ENCODE data around the gene ADD2.
"Not testable (repeated sequence)": the region's sequence is repeated elsewhere in the genome, so short reads cannot be mapped to it uniquely, and the experiment has no call there.

ADD2 gene

DNA sequence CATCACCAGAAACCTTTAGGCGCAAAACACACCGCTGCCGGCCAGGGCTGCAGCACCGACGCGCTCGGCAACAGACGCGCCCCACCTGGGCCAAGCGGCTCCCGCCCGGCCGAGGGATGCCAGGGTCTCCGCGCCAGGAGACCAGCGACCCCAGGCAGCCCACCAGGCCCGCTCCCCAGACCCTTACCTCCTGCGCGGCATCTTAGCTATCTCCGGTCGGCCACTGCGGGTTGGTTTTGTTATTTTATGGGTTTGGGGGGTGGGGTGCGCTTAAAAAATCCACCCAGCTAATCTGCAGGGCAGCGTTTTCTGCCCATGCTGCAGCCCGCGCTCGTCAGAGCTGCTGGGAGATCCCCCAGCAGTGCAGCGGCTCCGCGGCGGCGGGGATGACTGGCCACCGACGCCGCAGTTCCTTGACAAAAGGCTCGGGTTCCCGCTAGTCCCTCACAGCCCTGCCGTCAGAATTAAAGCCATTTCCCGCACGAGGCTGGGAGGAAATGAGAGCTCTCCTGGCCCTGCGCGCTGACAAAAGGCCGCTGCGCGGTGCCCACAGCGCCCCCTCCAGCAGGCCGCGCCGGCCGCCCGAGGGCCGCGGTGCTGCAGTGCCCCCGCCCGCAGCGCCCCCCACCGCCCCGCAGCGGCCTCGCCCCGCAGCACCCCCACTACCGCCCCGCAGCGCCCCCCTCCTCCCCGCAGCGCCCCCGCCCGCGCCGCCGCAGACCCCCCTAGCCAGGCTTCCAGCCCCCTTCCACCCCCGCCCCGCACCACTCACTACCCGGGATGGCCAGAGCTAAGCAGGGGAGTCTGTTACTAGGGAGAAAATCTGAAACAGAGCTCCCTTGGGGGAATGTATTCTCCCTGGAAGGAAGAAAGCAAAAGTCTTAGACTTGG lies at the start of gene ADD2:
Gene ADD2 (minus strand): TSS at position 502 of the 891 bp plus-strand sequence. CDS start 61,792 bp downstream, outside the sequence.
- peak; percentile 28 for DNase-seq

DNA sequence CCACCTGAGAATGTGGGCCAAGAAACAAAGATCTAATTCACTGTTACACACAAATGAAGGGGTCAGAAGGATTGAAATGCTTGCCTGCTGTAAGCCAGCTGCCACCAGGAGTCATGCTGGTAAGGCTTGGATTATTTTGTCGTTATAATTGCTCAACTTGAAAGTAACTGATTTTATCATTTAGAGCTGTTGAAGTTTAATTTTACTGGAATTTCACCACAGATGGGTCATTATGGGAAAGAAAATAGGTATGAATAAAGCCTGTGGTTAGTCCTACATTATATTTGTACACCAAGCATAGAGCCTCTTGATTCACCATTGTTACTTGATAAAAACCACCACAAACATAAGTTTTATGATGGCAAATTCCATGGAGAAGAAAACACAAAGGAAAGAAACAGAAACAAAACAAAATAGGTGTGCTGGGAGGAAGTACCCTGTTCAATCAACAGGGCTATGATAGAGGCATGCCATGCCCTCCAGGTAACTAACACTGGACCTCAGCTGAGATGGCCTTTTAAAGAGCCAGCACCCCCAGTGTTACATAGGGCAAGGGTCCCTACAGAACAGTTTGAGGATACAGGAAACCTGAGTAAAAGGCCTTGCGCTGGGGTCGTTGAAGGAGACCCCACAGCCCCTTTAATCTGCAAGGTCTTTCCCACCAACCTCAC lies 49.4 kb upstream of the ADD2 start:
- DNase-seq = no peak

- no peak for DNase-seq
These were observed 48.7 kb upstream of the ADD2 start for GRCh38 chr2:70816726-70817125.

DNA sequence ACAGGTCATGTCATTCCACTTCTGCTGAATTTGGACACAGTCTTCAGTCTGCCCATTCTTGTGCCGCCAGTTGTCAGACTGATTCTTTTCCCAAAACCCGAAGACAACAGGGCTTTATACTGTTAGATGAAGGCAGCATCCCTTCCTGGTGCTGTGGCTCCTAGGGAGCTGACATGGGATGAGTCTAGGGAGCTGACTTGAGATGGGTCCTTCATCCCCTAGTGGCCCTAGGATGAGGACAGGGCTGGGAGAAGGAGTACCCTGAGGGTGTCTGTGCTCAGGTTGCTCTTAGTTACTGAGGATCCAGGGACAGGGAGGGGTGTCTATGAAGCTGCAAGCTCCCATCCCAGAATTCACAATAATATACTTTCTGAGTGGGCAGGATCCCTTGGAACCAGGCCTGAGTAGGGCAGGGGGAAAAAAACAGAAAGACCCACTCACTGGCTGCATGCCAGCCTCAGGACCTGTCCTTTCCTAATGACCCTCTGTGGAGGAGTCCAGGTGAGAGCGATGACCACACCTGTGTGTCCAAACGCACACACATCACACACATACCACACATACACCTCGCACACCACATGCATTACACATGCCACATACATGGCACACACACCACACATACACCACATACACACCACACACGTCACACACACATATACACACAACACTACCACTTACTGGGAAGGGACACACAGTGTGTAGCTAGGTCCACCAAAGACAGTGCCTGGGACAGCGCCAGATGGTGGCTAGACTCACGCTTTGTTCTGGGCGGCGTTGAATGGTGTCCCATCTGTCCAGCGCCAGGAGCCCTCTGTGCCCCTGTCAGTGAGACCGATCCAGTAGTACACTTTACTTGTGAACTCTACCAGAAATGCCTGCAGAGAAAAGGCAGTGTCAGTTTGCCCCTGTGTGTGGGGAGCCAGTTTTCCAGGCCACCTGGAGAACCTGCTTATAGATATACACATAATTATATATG lies 41.3 kb upstream of the ADD2 start:
- no peak for DNase-seq

- DNase-seq = no peak
These were observed 39.8 kb upstream of the ADD2 start for GRCh38 chr2:70807828-70808118.

GRCh38 chr2:70807102-70807827 lies 39.3 kb upstream of the ADD2 start:
- no peak for DNase-seq

GRCh38 chr2:70806620-70807019 lies 38.6 kb upstream of the ADD2 start:
- no peak for DNase-seq

DNA sequence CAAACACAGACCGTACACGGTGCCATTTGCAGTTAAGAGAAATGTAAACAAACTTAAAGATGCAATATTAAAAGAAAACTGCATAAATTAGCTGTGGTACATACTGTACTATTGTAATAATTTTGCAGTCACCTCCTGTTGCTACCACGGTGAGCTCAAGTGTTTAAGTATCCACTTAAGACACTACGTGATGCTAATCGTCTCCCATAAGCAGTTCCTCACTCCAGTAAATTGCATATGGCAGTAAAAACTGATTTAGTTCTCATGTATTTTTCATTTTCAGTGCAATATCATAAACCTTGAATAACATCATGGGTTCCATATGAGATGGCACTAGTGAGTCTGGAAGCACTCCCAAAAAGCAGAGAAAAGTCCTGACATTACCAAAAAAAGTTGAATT lies 38.0 kb upstream of the ADD2 start:
- no peak for DNase-seq

- no peak for DNase-seq
These were observed 33.7 kb upstream of the ADD2 start for GRCh38 chr2:70801607-70802263.

GRCh38 chr2:70799706-70800105 lies 31.7 kb upstream of the ADD2 start:
- no peak for DNase-seq

- DNase-seq = not testable (repeated sequence)
These were observed 30.0 kb upstream of the ADD2 start for GRCh38 chr2:70797996-70798395.

DNA sequence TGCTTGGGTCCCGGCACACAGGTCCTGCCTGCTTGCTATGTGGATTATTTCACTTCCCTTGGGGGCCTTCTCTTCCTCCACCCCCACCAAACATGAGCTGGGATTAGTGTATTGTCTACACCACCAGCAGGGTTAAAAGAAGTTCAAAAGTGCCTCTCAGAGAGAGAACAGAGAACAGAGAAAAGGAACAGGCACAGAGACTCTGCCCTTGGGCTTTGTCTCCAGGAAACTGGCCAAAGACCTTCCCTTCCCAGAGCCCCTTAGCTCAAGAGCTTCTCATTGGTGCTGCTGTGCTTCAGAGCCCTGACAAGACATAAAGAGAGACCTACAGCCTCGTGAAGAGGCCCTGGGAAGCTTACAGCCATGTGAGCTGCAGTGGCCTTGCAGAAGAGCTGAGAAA lies 29.5 kb upstream of the ADD2 start:
- DNase-seq = no peak

DNA sequence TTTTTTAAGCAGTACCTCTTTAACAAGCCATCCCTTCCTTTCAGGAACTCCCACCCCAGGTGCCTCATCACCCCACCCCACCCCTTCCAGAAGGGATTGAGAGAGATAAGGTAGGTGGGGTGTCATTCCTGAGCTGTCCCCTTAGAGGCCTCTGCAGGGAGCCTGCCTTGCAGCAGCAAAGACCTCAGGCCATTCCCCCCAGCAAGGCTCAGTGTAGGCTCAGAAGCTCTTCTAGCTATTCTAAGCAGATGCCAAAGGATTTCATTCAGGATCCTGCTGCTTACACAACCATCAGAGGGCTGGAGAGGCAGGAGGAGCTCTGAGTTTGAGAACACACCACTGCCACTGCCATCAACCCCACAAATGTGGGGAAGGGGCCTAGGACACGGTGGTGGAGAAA lies 28.3 kb upstream of the ADD2 start:
- no peak for DNase-seq

- DNase-seq = no peak
These were observed 27.4 kb upstream of the ADD2 start for GRCh38 chr2:70795164-70795995.

- no peak for DNase-seq
These were observed 25.4 kb upstream of the ADD2 start for GRCh38 chr2:70793450-70793849.

DNA sequence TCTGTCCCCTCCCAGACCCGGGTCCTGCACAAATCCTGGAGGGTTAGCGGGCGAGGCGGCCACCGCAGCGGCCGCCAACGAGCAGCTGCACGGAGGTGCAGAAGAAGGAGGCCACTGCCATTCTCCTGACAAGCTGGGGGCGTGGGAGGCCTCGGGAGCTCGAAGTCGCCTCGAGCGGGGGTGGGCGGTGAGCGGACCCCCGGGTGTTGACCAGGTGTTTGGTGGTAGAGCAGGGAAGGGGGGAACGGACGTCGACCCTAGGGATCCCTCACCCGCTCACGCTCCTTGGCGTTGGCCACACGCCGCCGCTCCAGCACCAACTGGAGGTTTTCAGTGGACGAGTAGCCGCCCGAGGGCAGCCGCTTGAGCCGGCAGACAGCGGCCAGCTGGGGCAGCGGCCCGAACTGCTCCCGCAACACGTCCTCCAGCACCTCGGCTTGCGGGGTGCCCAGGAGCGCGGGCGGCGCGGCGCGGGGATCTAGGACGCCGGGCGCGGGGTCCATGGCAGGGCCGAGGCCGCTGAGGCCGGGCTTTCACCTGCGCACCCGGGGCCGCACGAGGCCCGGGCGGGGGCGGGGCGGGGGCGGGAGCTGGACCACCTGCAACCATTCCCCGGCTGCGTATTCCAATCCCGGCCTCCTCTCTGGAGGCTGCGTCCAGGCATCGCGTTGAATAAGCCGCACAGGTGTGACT lies 22.3 kb upstream of the ADD2 start, which contains the start of gene FIGLA:
Gene FIGLA (minus strand): TSS at position 508 of the 693 bp plus-strand sequence. CDS start 5 bp downstream, at position 503.
- no peak for DNase-seq

DNA sequence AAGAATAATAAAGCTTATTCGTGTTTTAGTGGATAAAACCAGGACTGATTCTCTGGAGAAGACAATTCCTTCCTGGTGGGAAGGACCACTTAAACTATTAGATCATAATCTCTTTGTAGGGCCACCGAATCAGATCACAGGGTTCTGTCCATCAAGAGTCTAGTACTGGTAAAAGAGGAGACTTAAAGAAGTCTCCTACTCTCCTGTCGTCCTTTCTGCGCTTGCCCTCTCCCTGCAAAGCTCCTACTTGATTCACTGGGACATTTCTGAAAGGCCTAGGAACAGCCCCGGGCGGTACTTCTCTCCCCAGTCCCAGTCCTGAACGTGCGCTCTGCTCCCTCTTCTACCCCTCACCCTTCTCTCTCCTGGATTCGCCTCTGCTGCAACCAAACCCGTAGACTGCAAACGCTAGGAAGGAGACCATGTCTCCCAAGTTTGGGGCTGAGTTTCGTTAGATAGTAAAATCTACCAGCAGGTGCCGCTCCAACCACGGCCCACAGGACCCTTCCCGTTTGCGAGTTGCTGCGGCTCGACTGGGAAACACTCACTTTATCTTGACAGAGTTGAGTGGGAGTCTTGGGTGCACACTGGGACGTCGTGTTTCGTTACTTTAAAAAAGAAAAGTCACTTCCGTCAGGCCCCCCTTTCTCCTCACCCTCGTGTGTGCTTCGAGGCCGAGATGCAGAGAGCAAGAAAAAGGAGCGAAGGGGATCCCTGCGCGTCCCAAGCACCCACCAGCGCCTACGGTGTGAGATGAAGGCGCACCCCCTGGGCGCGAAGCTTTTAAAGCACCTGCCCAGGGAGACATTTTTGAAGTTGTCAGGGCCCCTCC lies 21.5 kb upstream of the ADD2 start:
- no peak for DNase-seq

GRCh38 chr2:70785137-70785911 lies 17.3 kb upstream of the ADD2 start:
- DNase-seq = no peak

GRCh38 chr2:70784320-70784719 lies 16.3 kb upstream of the ADD2 start:
- no peak for DNase-seq
